GM13977 (cell line): Measurements from ENCODE around the gene CHST11.

Source experiments
- DNase-seq: peaks from one replicate; pipeline ENCODE4 v3.0.0; 2012; ENCODE audit warnings: low spot score
- CTCF ChIP-seq: IDR thresholded peaks from 2 replicates; pipeline ENCODE4 v1.5.1; 2012; ENCODE audit warnings: mild to moderate bottlenecking, control low read depth; ENCODE audit not compliant: insufficient read depth; ENCODE audit errors: extremely low read depth, missing control alignments
- in situ Hi-C: fragments of 300-500 bp; cut with MboI; formaldehyde crosslinking; loops from one replicate; pipeline ENCODE4 v1.12.0; 2022; ENCODE audit warnings: low sequenced_read_pairs, low pct_unique_long_range_greater_than_20kb, mixed read lengths, inconsistent platforms; ENCODE audit not compliant: unreplicated experiment

The CHST11 gene

GRCh38 chr12:104546575-104546974 is 89.8 kb downstream of the CHST11 start:
- TF ChIP-seq CTCF = no peak
- no peak for DNase-seq
- in situ Hi-C loops = no loop called here

GRCh38 chr12:104547235-104547634 is 90.5 kb downstream of the CHST11 start:
- no peak for TF ChIP-seq CTCF
- DNase-seq = no peak
- in situ Hi-C loops = no loop called here

GRCh38 chr12:104549815-104550480 is 93.2 kb downstream of the CHST11 start:
- in situ Hi-C loops = no loop called here
- no peak for TF ChIP-seq CTCF
- no peak for DNase-seq

GRCh38 chr12:104551313-104551931 is 94.7 kb downstream of the CHST11 start:
- DNase-seq = no peak
- in situ Hi-C loops = no loop called here
- no peak for TF ChIP-seq CTCF

- no peak for TF ChIP-seq CTCF
- in situ Hi-C loops = no loop called here
- no peak for DNase-seq
These were observed 96.7 kb downstream of the CHST11 start for GRCh38 chr12:104553421-104553820.

GRCh38 chr12:104555648-104556047 is 98.9 kb downstream of the CHST11 start:
- no peak for DNase-seq
- in situ Hi-C loops = no loop called here
- no peak for TF ChIP-seq CTCF
